ENCODE results near the gene MAN1B1. TPM values are rescaled to one million over a fixed set of nuclear protein-coding genes. Genes with fewer than 3 reads are reported as not detected.
"Not testable (repeated sequence)": the region's sequence is repeated elsewhere in the genome, so short reads cannot be mapped to it uniquely, and the experiment has no call there.

MAN1B1 gene
- total RNA-seq, 1 experiment from 2014 or later = 57.2 TPM

- DNase-seq (ENCODE audit: low read depth, low spot score) (no peak), ATAC-seq (no peak)
- Histone ChIP-seq H3K27ac (ENCODE audit: low read length) (no peak overlapping the region), H3K4me3 (ENCODE audit: low read depth in 2 of 2, low read length in 2 of 2) (no peak overlapping the region), H3K27me3 (ENCODE audit: control insufficient read depth, insufficient read depth, low read length) (no peaks in the 10 kb centered on the region), H3K4me1 (ENCODE audit: control insufficient read depth, insufficient read depth, low read length) (no peaks in the 10 kb centered on the region), H3K9me3 (ENCODE audit: control insufficient read depth, insufficient read depth, low read depth, low read length) (no peaks in the 10 kb centered on the region), H3K36me3 (ENCODE audit: control insufficient read depth, insufficient read depth, low read length) (no peaks in the 10 kb centered on the region)
- in situ Hi-C loops (cut with HindIII; ENCODE audit: low pct_unique_long_range_greater_than_20kb, low sequenced_read_pairs) (no loop called here), intact Hi-C loops (cut with micrococcal nuclease; ENCODE audit: unreplicated experiment) (loop anchor here (5.0 kb wide), 1 partner anchor 111 kb away; the partner anchor contains the start of genes CYSRT1 and RNF224)
- CTCF ChIA-PET = interaction anchor here (0.6 kb wide), 1 partner anchor 110 kb away, joined by 4 read pairs; no protein-coding TSS in a partner anchor
- no TSS peak for BruUV-seq (replicated peaks)
- POLR2A ChIA-PET = no interaction called here
- TF ChIP-seq CTCF (IDR thresholded peaks at IDR 0.05) = no peak
- no peak for TF ChIP-seq REST (IDR thresholded peaks at IDR 0.05; ENCODE audit: insufficient read depth in 1 of 2, low read depth in 2 of 2, low read length in 1 of 2)
- TF ChIP-seq TCF7L2 (IDR thresholded peaks at IDR 0.05; ENCODE audit: low read depth, low read length) = no peak
- no peak for TF ChIP-seq POLR2AphosphoS5 (IDR thresholded peaks at IDR 0.05; ENCODE audit: low read depth, low read length)
- no peak for TF ChIP-seq SIN3A (IDR thresholded peaks at IDR 0.05; ENCODE audit: borderline replicate concordance, insufficient read depth, low read depth, low read length)
Measured at GRCh38 chr9:137116728-137117127, 29.9 kb downstream of the MAN1B1 start.

GRCh38 chr9:137117269-137117731 is 30.5 kb downstream of the MAN1B1 start:
- ChIA-PET POLR2A (no interaction called here), CTCF (no interaction called here)
- no peak for DNase-seq (ENCODE audit: low read depth, low spot score)
- in situ Hi-C loops (cut with HindIII; ENCODE audit: low pct_unique_long_range_greater_than_20kb, low sequenced_read_pairs) = no loop called here
- no peaks in the 10 kb centered on the region for H3K9me3 ChIP-seq (ENCODE audit: control insufficient read depth, insufficient read depth, low read depth, low read length)
- intact Hi-C loops (cut with micrococcal nuclease; ENCODE audit: unreplicated experiment) = loop anchor here (5.0 kb wide), 1 partner anchor 110 kb away; the partner anchor contains the start of genes CYSRT1 and RNF224
- H3K27ac ChIP-seq (ENCODE audit: low read length) = no peak overlapping the region
- ATAC-seq = no peak
- no peaks in the 10 kb centered on the region for H3K36me3 ChIP-seq (ENCODE audit: control insufficient read depth, insufficient read depth, low read length)
- no peak overlapping the region for H3K4me3 ChIP-seq (ENCODE audit: low read depth in 2 of 2, low read length in 2 of 2)
- no TSS peak for BruUV-seq (replicated peaks)
- 0 out of 2 replicates have a peak, but pooled peaks cover 2% of the 10 kb centered on the region for H3K4me1 ChIP-seq (ENCODE audit: control insufficient read depth, insufficient read depth, low read length)
- TF ChIP-seq CTCF (IDR thresholded peaks at IDR 0.05) (no peak), REST (IDR thresholded peaks at IDR 0.05; ENCODE audit: insufficient read depth in 1 of 2, low read depth in 2 of 2, low read length in 1 of 2) (no peak), POLR2AphosphoS5 (IDR thresholded peaks at IDR 0.05; ENCODE audit: low read depth, low read length) (no peak), TCF7L2 (IDR thresholded peaks at IDR 0.05; ENCODE audit: low read depth, low read length) (no peak), SIN3A (IDR thresholded peaks at IDR 0.05; ENCODE audit: borderline replicate concordance, insufficient read depth, low read depth, low read length) (no peak)
- H3K27me3 ChIP-seq (ENCODE audit: control insufficient read depth, insufficient read depth, low read length) = no peaks in the 10 kb centered on the region

- ATAC-seq; in situ Hi-C loops (cut with HindIII; ENCODE audit: low pct_unique_long_range_greater_than_20kb, low sequenced_read_pairs); CTCF ChIA-PET: not testable (repeated sequence)
Measured at GRCh38 chr9:137118092-137118603, 31.4 kb downstream of the MAN1B1 start.

More at GRCh38 chr9:137118092-137118603, 31.4 kb downstream of the MAN1B1 start:
- H3K36me3 ChIP-seq (ENCODE audit: control insufficient read depth, insufficient read depth, low read length); H3K27me3 ChIP-seq (ENCODE audit: control insufficient read depth, insufficient read depth, low read length); H3K27ac ChIP-seq (ENCODE audit: low read length); DNase-seq (ENCODE audit: low read depth, low spot score); H3K9me3 ChIP-seq (ENCODE audit: control insufficient read depth, insufficient read depth, low read depth, low read length); H3K4me1 ChIP-seq (ENCODE audit: control insufficient read depth, insufficient read depth, low read length); H3K4me3 ChIP-seq (ENCODE audit: low read depth in 2 of 2, low read length in 2 of 2); BruUV-seq (replicated peaks): not testable (repeated sequence)
- POLR2A ChIA-PET = interaction anchor here (0.7 kb wide), 1 partner anchor 33 kb away, joined by 4 read pairs; no protein-coding TSS in a partner anchor
- intact Hi-C loops (cut with micrococcal nuclease; ENCODE audit: unreplicated experiment) = loop anchor here (5.0 kb wide), 1 partner anchor 109 kb away; the partner anchor contains the start of genes CYSRT1 and RNF224
